ENCODE measurements around the gene TNS3.

TNS3 gene

DNA sequence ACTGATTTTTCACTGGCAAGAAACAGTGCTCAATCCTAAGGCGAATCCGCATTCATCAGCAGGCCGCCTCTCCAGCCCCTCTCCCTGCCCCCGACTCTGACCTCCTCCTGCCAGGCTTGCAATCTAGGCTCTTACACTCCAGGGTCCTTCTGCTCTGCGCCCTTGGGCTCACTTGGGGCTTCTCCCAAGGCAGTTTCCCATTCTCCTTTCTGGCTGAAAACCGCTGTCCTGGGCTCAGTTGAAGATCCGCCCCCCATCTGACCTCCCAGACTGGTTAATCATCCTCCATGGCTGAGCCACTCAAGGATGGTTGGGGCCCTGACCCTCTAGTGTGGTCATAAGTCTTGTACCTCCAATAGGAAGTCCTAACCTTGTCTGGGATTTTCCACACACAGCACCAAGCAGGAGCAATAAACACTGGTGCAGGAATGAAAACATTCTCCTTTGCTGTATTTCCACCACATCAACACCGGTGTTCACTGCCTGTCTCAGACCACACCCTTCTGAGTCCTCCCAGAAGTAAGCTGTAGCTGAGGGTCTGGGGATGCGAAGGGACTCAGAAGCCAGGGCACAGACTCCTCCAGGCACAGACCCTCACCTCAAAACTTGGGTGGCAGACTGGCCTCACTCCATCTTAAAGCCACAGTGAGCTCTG lies 42.4 kb downstream of the TNS3 start:
- no peak for DNase-seq

DNA sequence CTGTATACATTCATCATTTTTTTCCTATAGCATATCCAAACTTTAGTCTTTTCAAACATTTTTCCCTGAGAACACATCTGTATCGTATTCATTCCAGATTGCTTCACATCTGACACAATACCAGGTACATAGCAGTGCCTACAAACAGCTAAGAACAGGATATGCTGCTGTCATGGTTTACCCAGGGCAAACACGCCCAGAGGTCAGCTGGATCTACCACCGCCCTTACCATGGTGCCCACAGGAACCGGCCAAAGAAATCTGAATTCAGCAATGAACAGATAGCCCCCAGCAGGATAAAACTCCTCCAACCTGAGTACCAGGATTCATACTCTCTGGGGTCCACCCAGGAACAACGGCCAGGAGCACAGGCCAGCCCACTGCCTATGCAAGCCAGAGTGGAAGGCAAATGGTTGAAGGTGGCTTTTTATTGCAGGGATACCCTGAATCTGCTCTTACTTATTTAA lies 43.0 kb downstream of the TNS3 start:
- no peak for DNase-seq

DNA sequence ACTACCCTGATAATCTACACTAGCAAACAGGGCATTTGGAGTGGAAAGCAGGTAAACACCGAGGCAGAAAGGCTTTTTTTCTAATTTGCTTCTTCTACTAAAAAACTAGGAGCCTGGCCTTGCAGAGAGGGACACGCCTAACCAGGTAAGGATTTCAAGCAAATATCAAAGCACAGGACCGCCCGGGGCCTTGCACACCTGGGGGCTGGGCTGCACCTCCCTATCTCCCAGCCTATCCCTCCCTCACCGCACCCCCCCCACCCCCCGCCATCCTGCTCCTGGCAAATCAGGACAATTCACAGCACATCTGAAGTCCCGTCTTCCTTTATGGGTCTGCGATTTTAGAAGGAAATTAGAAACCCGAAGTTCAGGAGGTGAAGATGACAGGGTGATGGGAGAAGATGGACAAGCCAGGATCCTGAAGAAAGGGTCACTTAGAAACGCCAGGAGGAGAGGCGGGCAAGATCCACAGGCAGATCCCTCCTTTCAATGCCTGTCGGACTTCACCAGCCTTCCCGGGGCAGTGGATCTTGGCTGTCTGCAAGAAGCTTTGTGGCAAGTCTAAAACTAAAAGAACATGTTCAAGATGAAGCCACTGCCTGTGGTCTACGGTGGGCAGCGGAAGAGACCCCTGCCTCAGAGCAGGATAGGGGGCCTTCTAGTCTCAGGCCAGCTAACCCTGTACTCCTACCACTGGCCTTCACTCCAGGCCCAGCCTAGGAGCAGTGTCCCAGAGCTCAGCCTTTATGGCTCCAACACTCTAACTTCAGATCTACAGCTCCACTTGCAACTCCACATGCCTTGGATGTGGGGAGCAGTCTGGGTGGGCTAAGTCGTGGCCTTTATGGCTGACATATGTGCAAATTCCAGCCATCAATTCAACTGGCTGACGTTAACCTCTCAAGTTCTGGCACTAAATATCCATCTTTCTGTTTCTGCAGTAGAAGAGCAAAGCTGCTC lies 43.9 kb downstream of the TNS3 start:
- DNase-seq, result no peak

DNA sequence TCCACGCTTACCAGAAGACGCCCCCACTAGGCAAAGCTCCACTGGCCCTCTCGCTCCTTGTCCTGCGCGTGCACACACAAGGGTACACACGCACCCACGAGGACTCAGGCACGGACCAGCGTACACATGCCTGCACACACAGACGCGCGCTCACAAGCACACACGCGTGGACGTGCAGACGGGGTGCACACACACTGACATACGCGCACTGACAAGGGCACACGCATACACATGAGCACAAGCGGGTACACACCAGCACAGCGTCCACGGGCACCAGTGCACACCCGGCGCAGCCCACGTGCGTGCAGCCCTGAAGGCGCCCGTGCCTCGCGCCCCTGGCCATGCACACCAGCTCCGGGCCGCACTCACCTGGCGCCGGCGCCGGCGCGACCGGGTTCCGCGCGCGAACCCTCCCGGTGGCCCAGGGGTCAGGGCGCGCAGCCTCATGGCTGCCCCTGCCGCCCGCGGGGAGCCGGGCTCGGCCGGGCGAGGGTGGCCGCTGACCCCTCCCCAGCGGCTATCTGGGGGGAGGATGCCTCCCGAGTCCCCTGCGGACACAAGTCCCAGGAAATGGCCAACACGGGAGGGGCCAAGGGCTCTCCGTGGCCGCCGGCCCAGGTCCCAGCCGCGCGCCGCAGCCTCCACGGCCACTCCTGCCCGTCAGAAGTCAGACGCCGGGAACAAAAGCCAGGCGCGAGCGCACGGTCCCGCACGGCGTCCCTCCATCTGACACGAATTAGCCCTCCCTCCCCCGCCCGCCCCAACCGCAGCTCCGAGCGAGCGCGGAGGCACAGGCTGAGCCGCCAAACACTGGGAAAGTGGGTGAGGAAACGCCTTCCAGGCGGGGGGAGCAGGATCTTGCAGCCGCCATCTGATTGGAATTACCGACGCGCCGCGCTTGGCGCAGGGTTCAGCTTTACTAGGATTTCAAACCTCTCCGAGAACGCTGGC lies 45.0 kb downstream of the TNS3 start:
- no peak for DNase-seq

DNA sequence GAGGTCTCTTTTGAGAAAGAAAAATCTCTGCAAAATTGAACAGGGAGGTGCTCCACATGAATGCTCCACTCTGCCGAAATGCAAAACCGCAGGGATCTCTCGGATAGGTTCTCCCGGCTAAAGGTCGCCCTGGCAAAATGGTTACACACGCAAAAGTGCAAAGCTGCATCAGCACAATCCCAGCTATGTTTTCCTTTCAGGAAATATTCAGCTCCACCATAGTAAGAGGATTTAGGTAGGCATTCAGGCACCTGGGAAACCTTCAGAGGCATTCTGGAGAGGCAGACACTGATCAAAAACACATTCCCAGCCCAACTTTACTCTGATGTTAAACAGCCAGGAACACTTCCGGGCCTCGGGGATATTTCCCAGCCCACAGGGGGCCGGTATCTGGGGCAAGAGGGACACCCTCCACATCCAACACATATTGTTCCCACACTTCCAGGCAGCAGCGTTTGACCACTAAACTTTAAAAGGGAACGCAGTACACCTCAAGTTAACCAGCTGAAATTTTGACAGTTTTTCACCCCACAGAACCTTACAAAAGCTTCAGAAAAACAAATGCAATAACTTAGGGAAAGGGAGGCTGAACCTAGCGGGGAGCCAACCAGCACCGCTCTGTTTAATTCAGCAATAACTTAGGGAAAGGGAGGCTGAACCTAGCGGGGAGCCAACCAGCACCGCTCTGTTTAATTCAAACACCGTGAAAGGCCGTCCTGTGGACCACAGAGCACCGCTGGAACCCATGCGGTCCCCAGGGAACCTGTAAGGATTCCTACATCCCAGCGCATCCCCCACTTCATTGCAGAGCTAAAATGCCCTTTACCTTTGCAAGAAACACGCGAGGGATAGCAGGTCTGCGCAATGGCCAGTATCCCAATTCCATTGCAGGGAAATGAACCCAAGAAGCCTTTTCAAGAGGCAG lies 45.9 kb downstream of the TNS3 start:
- no peak for DNase-seq

DNA sequence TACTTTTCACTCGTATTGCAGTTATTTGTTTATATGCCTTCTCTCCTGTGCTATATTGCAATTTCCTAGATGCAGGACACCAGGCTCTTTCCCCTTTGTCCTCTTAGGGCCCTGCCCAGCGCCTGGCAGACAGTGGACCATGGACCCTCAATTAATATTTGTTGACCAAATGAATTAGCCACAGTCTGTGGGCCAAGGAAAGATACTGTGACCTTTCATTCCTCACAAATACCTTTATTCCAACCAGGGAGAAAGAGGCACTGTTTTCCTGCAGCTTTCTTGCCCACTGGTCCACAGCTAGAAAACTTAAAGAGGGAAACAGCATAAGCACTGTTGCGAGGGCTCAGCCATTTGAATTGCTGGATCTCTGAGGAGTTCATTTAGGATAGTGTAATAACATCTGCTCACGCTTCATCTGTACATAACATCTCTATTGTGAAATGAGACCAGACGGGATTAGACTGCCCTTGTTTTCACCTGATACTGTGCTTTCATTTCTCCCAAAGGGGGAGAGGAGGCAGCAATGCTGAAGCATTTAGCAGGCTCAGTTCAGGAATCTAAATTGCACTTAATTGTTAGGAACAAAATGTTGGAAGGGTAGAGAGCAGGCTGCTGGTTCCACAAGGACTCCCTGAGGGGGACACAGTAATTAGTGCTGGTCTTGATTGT lies 46.7 kb downstream of the TNS3 start:
- no peak for DNase-seq

GRCh38 chr7:47534322-47535034 lies 47.4 kb downstream of the TNS3 start:
- no peak for DNase-seq

DNA sequence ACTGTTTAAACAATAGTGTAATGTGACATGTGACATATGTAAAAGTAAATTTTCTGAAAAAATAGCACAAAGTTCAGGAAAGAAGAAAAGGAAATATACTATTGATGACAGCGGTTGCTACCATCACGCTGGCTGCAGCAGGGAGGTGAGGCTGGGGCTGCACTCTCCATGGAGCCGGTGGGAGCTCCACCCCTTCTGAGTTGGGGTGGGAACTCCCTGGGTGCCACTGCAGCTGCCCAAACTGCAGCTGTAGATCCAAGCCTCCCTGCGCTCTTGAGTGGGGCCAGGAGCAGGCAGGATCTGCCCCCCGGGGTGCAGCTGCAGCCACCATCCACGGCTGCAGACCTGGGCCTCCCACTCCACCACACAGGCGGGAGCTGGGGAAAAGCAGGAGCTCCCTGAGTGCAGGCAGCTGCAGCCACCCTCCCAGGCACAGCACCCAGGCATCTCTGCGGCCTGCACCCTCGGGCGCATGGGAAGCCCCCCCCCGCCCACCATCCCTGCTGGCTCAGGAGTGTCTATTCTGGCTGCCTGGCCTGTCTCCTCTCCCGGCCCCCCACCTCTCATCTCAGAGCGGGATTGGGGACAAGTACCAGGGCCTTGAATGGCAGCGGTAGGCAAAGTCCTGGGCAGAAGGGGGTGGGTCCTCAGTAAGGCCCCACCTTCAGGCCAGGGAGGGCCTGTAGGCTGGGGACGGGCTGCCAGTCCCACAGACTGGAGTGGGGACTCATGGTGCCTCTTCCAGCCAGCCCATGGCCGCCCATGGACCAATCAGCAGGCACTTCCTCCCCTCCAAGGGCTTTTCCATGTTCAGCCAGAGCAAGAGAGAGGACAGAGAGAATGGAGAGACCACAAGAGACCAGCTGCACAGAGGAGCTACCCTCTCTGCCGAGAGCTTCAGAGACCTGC lies 50.1 kb downstream of the TNS3 start:
- no peak for DNase-seq

DNA sequence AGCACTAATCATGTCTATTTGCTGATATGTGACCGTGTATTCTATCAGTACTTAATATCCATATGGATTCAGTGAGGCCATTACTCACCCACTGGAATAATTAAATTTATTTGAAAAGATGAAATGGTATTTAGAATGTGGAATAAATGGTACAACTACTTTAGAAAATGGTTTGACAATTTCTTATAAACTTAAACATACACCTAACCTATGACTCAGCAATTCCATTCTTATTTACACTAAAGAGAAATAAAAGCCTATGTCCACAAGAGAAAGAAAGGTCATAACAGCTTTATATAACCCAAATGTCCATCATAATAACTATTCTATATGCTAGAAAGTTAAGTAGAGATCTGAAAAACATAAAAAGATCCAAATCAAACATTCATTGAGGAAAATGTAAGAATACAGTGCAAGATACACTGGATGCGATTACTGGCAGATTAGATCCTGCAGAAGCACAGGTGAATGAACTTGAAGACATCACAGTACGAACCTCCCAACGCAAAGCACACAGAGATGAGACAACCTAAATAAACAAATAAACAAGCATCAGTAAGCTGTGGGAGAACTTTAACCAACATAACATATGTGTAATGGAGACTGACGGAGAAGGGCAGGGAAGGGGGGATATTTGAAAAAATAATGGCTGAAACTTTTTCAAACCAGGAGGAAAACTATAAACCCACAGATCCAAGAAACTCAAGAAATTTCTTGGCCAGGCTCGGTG lies 51.9 kb downstream of the TNS3 start:
- DNase-seq, result no peak

DNA sequence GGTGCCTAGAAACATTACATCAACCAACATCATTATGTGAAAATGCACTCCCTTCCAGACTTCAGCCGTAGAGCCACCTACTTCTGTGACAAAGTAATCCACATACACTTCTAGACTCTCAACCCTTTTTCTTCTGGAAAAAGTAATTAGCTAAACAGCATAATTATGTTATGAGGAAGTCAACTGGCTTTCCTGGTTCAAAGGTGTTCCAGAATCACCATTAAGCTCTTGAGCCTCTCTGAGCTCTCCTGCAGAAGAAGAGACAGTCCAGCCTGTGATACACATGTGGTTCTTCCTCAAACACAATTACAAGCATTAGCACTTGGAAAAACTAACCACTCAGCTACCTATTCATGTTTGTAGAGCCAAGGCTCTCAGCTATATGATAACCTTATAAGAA lies 52.5 kb downstream of the TNS3 start:
- DNase-seq, result no peak

DNA sequence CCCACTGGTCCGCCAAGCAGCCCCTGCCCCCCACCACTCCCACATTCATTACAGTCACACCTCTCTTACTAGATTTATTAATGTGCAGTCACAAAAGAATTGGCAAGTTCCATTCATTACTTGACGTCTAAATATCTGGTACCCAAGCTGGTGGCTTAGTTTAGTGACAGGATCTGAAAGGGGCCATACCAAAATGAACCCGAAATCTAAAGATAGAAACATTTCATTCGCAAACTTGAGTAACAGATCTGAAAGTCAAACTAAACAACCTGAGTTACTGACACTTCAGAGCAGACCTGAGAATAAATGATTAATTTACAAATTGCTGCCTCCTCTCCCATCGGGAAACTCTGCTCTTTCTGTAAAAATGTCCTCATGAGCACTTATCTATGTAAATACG lies 53.4 kb downstream of the TNS3 start:
- DNase-seq, result no peak

DNA sequence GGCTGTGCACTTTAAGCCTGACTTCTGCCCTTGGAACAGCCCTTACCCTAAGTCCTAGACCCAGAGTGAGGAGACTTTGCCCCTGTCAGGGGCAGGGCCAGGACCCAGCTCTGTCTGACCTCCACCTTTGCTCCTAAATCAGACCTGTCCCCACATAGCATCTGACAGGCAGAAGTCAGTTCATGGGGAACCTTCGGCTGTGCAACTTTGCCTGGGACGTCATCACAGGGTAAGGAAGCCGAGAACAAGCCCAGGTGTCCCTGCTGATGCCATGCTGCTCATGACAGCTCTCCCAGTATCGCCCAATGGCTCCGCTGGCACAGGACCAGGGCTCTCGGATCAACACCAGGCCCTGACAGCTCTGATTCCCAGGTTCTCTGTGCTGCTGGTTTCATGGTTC lies 55.4 kb downstream of the TNS3 start:
- DNase-seq, result no peak

DNA sequence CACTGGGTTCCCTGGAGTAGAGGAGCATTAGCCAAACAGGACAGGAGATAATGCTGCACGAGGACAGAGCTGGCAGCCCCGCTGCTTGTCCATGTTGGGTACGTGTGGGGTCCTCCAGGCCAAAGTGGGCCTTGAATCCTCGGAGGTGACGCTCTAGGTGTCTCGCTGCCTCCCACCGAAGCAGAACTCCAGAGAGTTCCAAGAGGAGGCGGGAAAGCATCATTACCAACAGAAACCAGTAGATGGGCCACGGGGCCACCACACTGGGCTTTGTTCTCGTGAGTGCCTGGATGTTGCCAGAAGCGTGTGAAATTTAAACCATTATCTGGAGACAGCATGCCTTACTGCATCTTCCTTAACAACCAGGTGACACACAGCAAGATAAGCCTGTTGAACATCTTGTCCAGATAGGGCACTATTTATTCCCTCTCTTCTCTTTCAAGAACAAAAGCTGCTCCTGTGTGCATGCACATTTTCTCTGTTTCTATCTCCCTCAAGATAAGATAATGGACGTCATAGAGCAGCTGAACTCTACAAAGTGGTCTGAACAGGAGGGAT lies 56.8 kb downstream of the TNS3 start:
- DNase-seq, result no peak

DNA sequence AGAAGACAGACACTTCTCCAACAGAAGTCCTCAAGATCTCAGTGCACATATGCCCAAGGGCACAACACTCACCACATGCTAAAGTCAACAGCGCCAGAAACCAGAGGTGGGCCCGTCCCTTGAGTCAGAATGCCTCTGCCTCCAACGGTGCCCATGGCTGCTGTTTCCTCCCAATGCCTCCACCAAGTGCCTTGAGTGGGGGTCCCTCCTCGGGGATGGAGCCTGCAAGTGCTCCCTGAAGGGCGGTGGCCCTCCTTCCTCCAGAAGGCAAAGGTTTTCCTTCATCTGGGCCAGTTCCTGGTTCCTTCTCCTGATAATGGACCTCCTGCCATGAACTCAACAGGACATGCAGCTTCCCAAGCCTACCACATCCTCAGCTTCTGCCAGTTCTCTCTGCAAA lies 58.5 kb downstream of the TNS3 start:
- DNase-seq, result no peak

GRCh38 chr7:47521816-47522561 lies 59.9 kb downstream of the TNS3 start:
- no peak for DNase-seq

DNA sequence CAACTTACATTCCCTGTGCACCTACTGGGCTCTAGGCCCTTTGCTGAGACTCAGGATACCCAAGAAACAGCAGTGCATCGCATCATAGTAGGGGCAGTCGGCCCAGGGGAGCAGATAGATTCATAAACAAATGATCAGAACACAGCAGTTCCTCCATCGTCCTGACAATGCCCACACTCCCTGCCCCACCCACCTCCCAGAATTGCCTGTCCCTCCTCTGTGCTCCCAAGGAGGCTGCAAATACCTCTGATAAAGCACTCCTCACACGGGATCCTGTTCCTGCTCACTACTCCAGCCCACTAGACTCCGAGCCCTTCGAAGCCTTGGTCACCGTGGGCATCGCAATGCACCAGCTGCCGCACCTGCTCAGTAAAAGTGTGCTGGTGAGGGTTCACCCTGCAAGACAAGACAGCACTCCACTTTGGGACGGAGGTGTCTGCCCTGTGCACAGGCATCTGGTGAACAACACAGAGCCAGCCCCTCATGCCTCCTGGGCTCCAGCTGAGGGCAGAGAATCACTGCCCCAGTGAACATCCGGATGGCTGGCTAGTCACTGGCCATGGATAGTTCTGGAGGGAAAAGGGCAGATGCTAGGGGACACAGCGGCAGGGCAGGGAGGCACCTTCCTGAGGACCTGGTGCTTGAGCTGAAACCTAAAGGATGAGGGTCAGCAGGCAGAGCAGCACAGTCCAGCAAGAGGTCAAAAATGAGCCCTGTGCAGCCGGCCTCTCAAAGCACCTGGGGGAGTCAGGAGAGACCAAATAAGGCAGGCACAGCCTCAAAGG lies 60.7 kb downstream of the TNS3 start:
- no peak for DNase-seq

GRCh38 chr7:47520406-47520805 lies 61.5 kb downstream of the TNS3 start:
- no peak for DNase-seq

Data from NCI-H2081 treated with DMSO at 0.1 percent for 48 hours (cell line).